ENCODE data around the gene TIMP3.

TIMP3 gene

GRCh38 chr22:32823024-32823730 lies 21.7 kb downstream of the TIMP3 start:
- no peaks in the 10 kb centered on the region for H3K9me3 Mint-ChIP-seq
- no peaks in the 10 kb centered on the region for H3K4me1 Mint-ChIP-seq
- H3K36me3 Mint-ChIP-seq, result no peaks in the 10 kb centered on the region
- H3K27me3 Mint-ChIP-seq, result no peaks in the 10 kb centered on the region
- peak; percentile 28 for DNase-seq
- H3K4me3 Mint-ChIP-seq, result no peak overlapping the region
- H3K27ac Mint-ChIP-seq, result no peak overlapping the region
- CTCF ChIA-PET, result interaction anchor here (1.0 kb wide), 1 partner anchor 294 kb away, joined by 4 read pairs; no protein-coding TSS in a partner anchor

DNA sequence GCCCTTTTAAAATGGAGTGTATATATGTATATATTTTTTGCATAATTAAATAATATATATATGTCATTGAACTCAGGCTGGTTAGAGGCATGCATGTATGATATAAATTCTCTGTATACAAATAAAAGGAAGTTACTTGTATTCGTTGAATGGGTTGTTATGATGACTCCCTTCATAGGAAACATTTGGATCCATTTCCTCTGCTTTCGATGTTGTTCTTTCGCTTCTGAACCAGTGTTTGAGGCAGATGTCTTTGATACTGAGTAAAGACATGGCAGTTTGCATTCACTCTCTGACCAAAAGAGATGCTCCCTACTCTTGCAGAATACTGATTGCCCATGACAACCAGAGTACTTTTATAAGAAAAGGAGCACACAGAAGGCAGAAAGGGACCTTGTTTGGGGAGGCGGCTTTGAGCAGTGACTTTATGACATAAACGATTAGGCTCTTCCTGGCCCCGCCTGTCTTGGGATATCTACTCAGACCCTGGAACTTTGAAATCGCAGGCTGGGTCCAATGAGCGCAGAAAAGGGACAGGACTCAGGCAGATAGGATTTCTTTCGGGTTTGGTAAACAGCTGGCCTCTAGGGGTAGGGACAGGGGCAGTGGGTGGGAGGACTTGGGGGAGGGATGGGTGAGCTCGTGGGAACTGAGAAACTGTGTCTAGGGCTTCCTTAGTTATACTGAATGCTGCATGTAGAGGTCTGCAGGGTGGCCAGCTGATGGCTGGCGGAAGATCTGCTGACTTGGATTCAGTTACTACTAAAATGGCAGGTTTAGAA lies 23.2 kb downstream of the TIMP3 start:
- DNase-seq, result no peak
- Mint-ChIP-seq H3K36me3 (no peaks in the 10 kb centered on the region), H3K9me3 (no peaks in the 10 kb centered on the region), H3K27me3 (no peaks in the 10 kb centered on the region), H3K4me1 (no peaks in the 10 kb centered on the region), H3K27ac (no peak overlapping the region), H3K4me3 (no peak overlapping the region)
- CTCF ChIA-PET, result no interaction called here

DNA sequence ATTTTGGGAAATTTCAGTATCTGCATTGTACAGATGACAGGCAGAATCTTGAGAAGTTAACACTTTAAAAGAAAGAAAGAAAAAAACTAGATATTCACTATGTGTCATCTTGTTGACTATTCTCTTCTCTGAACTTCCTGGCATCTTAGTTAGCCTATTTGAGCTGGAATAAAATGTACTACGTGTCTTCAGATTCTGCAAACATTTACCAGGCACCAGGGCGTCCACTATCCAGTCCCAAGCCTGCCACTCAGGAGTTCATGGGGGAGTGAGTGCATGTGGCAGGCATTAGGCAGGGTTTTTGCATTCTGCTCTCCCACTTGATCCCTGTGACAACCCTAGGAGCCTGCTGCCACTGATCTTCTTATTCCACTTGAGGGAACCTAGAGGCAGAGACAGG lies 25.0 kb downstream of the TIMP3 start:
- H3K4me3 Mint-ChIP-seq, result no peak overlapping the region
- CTCF ChIA-PET, result interaction anchor here (0.7 to 1.4 kb wide), 2 partner anchors 29 to 168 kb away, joined by 3 to 6 read pairs; no protein-coding TSS in a partner anchor
- no peaks in the 10 kb centered on the region for H3K4me1 Mint-ChIP-seq
- H3K9me3 Mint-ChIP-seq, result no peaks in the 10 kb centered on the region
- no peaks in the 10 kb centered on the region for H3K36me3 Mint-ChIP-seq
- DNase-seq, result no peak
- H3K27ac Mint-ChIP-seq, result no peak overlapping the region
- H3K27me3 Mint-ChIP-seq, result no peaks in the 10 kb centered on the region

- Mint-ChIP-seq H3K4me1 (peaks cover 4% of the 10 kb centered on the region), H3K36me3 (no peaks in the 10 kb centered on the region), H3K27me3 (no peaks in the 10 kb centered on the region), H3K27ac (no peak overlapping the region), H3K4me3 (no peak overlapping the region), H3K9me3 (no peaks in the 10 kb centered on the region)
- DNase-seq, result no peak
- CTCF ChIA-PET, result interaction anchor here (0.7 to 1.4 kb wide), 2 partner anchors 30 to 169 kb away, joined by 3 to 6 read pairs; no protein-coding TSS in a partner anchor
Measured at GRCh38 chr22:32827049-32827602, 25.6 kb downstream of the TIMP3 start.

- H3K27me3 Mint-ChIP-seq, result no peaks in the 10 kb centered on the region
- no peak overlapping the region for H3K4me3 Mint-ChIP-seq
- H3K4me1 Mint-ChIP-seq, result peaks cover 5% of the 10 kb centered on the region
- DNase-seq, result no peak
- H3K9me3 Mint-ChIP-seq, result no peaks in the 10 kb centered on the region
- H3K36me3 Mint-ChIP-seq, result no peaks in the 10 kb centered on the region
- CTCF ChIA-PET, result interaction anchor here (1.4 kb wide), 1 partner anchor 31 kb away, joined by 6 read pairs; no protein-coding TSS in a partner anchor
- no peak overlapping the region for H3K27ac Mint-ChIP-seq
Measured at GRCh38 chr22:32828150-32828549, 26.6 kb downstream of the TIMP3 start.

GRCh38 chr22:32828561-32828960 lies 27.1 kb downstream of the TIMP3 start:
- H3K4me3 Mint-ChIP-seq, result no peak overlapping the region
- no peaks in the 10 kb centered on the region for H3K9me3 Mint-ChIP-seq
- CTCF ChIA-PET, result no interaction called here
- H3K4me1 Mint-ChIP-seq, result peaks cover 5% of the 10 kb centered on the region
- H3K27me3 Mint-ChIP-seq, result no peaks in the 10 kb centered on the region
- DNase-seq, result no peak
- no peak overlapping the region for H3K27ac Mint-ChIP-seq
- no peaks in the 10 kb centered on the region for H3K36me3 Mint-ChIP-seq

DNA sequence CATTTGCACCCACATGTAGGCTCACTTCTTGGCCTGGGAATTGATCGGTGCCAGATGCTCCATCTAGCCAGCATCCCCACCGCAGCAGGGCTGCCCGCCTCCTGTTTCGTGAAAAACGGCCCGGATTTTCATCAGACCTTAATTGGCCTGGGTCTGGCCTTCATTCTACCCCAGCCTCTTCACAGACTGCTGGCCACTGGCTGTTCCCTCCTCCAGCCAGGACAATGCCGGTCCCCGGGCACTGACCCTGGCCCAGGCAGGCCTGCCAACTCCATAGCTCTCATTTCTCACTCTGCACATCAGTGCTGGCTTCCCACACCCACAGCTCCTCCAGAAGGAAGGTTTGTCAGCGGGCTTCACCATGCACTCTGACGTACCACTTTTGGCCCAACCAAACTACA lies 27.9 kb downstream of the TIMP3 start:
- Mint-ChIP-seq H3K4me1 (peaks cover 5% of the 10 kb centered on the region), H3K27me3 (no peaks in the 10 kb centered on the region), H3K27ac (no peak overlapping the region), H3K36me3 (no peaks in the 10 kb centered on the region), H3K4me3 (no peak overlapping the region), H3K9me3 (no peaks in the 10 kb centered on the region)
- CTCF ChIA-PET, result no interaction called here
- no peak for DNase-seq

DNA sequence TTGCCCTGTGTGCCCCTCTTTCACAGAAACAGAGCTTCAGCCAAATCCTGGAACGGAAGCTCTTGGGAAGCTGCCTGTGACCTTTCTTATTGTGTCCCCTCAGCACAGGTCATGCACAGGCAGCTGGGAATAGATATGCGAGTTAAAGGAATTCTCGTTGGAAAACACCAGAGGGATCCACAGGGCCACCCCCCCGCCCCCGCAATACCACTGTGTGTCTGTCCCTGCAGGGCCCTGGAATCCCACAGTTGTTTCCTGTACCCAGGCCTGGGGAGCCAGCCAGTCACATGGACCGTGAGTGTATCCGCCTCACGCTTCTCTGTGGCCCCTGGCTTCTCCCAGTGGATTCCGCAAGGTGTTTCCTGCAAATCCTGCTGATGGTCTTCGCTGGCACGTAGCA lies 29.0 kb downstream of the TIMP3 start:
- no peaks in the 10 kb centered on the region for H3K36me3 Mint-ChIP-seq
- CTCF ChIA-PET, result no interaction called here

GRCh38 chr22:32830957-32831356 lies 29.5 kb downstream of the TIMP3 start:
- no peak for DNase-seq
- Mint-ChIP-seq H3K36me3 (no peaks in the 10 kb centered on the region), H3K4me3 (no peak overlapping the region), H3K27ac (no peak overlapping the region), H3K27me3 (no peaks in the 10 kb centered on the region), H3K4me1 (peaks cover 5% of the 10 kb centered on the region), H3K9me3 (no peaks in the 10 kb centered on the region)
- CTCF ChIA-PET, result no interaction called here

More for the DNA sequence above, 29.0 kb downstream of the TIMP3 start:
- Mint-ChIP-seq H3K4me1 (peaks cover 5% of the 10 kb centered on the region), H3K27me3 (no peaks in the 10 kb centered on the region), H3K9me3 (no peaks in the 10 kb centered on the region), H3K4me3 (no peak overlapping the region), H3K27ac (no peak overlapping the region)
- DNase-seq, result no peak

DNA sequence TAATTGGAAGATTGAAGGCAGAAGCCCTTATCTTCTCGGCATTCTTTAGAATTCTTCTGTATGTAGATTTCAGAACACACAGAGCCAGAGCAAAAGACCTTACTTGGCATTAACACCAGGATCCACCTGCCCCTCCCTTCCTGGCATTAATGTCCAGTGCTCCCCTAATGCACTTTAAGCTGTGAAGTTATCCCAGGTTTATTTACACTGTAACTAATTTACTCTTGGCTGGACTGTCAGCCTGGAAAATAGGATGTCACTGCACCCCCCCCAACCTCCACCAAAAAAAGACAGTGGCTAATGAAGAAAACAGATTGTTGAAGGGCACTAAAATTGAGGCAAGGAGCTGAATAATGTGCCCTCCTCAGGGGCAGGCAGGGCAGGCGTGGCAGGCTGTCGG lies 30.1 kb downstream of the TIMP3 start:
- H3K27ac Mint-ChIP-seq, result no peak overlapping the region
- no peaks in the 10 kb centered on the region for H3K27me3 Mint-ChIP-seq
- no peaks in the 10 kb centered on the region for H3K36me3 Mint-ChIP-seq
- no peak overlapping the region for H3K4me3 Mint-ChIP-seq
- CTCF ChIA-PET, result no interaction called here
- no peak for DNase-seq
- peaks cover 5% of the 10 kb centered on the region for H3K4me1 Mint-ChIP-seq
- no peaks in the 10 kb centered on the region for H3K9me3 Mint-ChIP-seq

DNA sequence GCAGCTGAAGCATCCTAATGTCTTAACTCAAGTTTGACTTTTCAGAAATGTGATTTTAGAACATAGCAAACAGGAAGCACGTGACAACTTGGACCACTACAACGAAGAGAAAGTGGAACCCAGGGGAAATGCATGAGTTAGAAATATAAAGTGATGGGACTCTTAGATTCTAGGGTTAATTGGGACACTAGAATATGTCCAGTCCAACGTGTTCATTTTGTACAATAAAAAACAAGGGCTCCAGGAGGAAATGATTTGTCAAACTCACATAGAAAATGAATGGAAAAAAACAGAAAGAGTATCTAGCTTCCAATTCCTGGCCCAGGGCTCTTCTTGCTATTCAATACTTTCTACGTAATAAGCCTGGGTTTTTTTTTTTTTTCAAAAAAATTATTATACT lies 30.7 kb downstream of the TIMP3 start:
- peaks cover 5% of the 10 kb centered on the region for H3K4me1 Mint-ChIP-seq
- no peak overlapping the region for H3K4me3 Mint-ChIP-seq
- H3K36me3 Mint-ChIP-seq, result no peaks in the 10 kb centered on the region
- H3K27me3 Mint-ChIP-seq, result no peaks in the 10 kb centered on the region
- no peak overlapping the region for H3K27ac Mint-ChIP-seq
- H3K9me3 Mint-ChIP-seq, result no peaks in the 10 kb centered on the region
- DNase-seq, result no peak
- CTCF ChIA-PET, result no interaction called here

GRCh38 chr22:32836280-32837123 lies 35.0 kb downstream of the TIMP3 start:
- no peak for DNase-seq
- no peaks in the 10 kb centered on the region for H3K9me3 Mint-ChIP-seq

DNA sequence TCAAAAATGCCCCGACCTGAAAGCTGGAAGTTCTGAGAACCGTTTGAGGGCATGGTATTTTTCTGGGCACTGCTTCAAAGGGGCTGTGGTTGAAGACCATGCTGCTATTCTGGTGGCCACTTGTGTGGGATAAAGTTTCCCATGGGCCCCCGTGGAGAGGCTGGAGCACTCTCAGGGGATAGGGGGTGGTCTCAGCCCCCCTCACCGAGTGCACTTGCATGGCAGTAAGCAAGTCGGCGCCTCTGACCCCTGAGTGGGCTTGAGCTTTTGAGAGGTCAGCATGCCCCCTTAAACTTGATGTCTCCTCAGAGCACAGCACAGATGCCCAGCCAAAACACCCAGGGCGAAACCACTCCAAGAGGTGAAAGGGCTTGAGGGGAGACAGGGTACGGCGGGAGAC lies 35.6 kb downstream of the TIMP3 start:
- H3K9me3 Mint-ChIP-seq, result no peaks in the 10 kb centered on the region
- H3K27ac Mint-ChIP-seq, result no peak overlapping the region
- H3K4me1 Mint-ChIP-seq, result peaks cover under 1% of the 10 kb centered on the region
- CTCF ChIA-PET, result interaction anchor here (0.6 kb wide), 1 partner anchor 213 kb away, joined by 3 read pairs; no protein-coding TSS in a partner anchor
- no peaks in the 10 kb centered on the region for H3K36me3 Mint-ChIP-seq
- no peak for DNase-seq
- H3K27me3 Mint-ChIP-seq, result no peaks in the 10 kb centered on the region
- no peak overlapping the region for H3K4me3 Mint-ChIP-seq

More at GRCh38 chr22:32836280-32837123, 35.0 kb downstream of the TIMP3 start:
- H3K4me3 Mint-ChIP-seq, result no peak overlapping the region
- no peaks in the 10 kb centered on the region for H3K36me3 Mint-ChIP-seq
- H3K27me3 Mint-ChIP-seq, result no peaks in the 10 kb centered on the region
- no peak overlapping the region for H3K27ac Mint-ChIP-seq
- CTCF ChIA-PET, result interaction anchor here (0.6 kb wide), 1 partner anchor 214 kb away, joined by 3 read pairs; no protein-coding TSS in a partner anchor
- peaks cover 5% of the 10 kb centered on the region for H3K4me1 Mint-ChIP-seq

DNA sequence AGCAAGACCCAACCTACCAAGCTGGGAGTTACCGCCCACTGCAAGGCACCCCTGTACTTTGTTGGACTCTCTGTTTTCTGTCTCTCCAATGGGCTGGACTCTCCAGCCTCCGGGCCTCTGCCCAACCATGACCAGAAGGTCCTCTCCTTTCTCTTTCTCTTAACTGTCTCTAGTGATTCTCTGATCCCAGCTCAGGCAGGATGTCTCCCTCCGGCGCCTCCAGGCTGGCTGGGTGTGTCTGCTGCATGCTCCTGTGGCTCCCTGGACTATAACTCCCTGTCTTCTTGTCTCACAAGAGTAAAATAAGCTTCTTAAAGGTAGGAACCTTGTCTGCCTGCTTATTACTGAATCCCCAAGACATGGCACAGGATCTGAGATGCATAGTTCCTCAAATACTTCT lies 36.3 kb downstream of the TIMP3 start:
- Mint-ChIP-seq H3K27ac (no peak overlapping the region), H3K36me3 (no peaks in the 10 kb centered on the region), H3K4me1 (no peaks in the 10 kb centered on the region), H3K9me3 (no peaks in the 10 kb centered on the region), H3K4me3 (no peak overlapping the region), H3K27me3 (no peaks in the 10 kb centered on the region)
- DNase-seq, result no peak
- CTCF ChIA-PET, result no interaction called here
